HepG2 (cell line): ENCODE measurements around the gene IL27RA. TPM values are rescaled to one million over a fixed set of nuclear protein-coding genes. Genes with fewer than 3 reads are reported as not detected.
A peak's percentile ranks its signal among the peaks of the same experiment; 100 is the strongest.

ENCODE experiments used
- KDM6A ChIP-seq: IDR thresholded peaks from 2 replicates; pipeline ENCODE4 v1.6.1; 2016; ENCODE audit warnings: low read depth
- NFE2 ChIP-seq: sonication (generic); formaldehyde crosslinking; IDR thresholded peaks from 2 replicates; pipeline ENCODE4 v1.4.0; 2020; ENCODE audit warnings: missing genetic modification reagents
- NR2F6 ChIP-seq, 2 experiments: IDR thresholded peaks; 2 replicates each; pipeline ENCODE4 v1.6.1; 2016; ENCODE audit warnings: antibody characterized with exemption in 1 of 2, mild to moderate bottlenecking in 1 of 2
- U2AF2 ChIP-seq: fragments of 200-400 bp; formaldehyde crosslinking; IDR thresholded peaks from 2 replicates; pipeline ENCODE4 v1.6.1; 2017; ENCODE audit warnings: low read depth, mild to moderate bottlenecking, low read length
- ZNF572 ChIP-seq: sonication (generic); formaldehyde crosslinking; IDR thresholded peaks from 2 replicates; pipeline ENCODE4 v1.5.1; 2020; ENCODE audit warnings: mild to moderate bottlenecking, missing genetic modification reagents
- ZNF790 ChIP-seq: sonication (generic); formaldehyde crosslinking; IDR thresholded peaks from 2 replicates; pipeline ENCODE4 v1.8.0; 2022; ENCODE audit warnings: missing genetic modification reagents, mild to moderate bottlenecking, borderline replicate concordance
- polyA plus RNA-seq, 8 experiments: library from polyadenylated mRNA; depleted of rRNA in 3 of 8; stranded (reverse) in 7 of 8; unstranded in 1 of 8; fragments of >200 nt; fragmentation: Illumina TruSeq in 4 of 8; extraction: Trizol in 4 of 8; gene quantifications; 2 replicates each; pipeline versions ENCODE4 v1.2.1 to v1.2.3, GENCODE V29; 2011 to 2016; ENCODE audit warnings: low read depth in 4 of 8, missing spikeins in 1 of 8, mixed read lengths in 1 of 8; ENCODE audit not compliant: insufficient read depth in 1 of 8
- total RNA-seq, 5 experiments: library from RNA; depleted of rRNA; stranded (reverse); fragments of >200 nt; fragmentation: Illumina TruSeq; extraction: Trizol; gene quantifications; 2 replicates each; pipeline ENCODE4 v1.2.3, GENCODE V29; 2016; ENCODE audit warnings: low read depth in 1 of 5
- TF ChIP-seq, protein P1 (sequence below): sonication (generic); formaldehyde crosslinking; IDR thresholded peaks from 2 replicates; pipeline ENCODE4 v1.4.0; 2020; ENCODE audit warnings: missing genetic modification reagents; ENCODE audit errors: not compliant biosample characterization
- TF ChIP-seq, protein P2 (sequence below), 2 experiments: sonication (generic) in 1 of 2; formaldehyde crosslinking in 1 of 2; IDR thresholded peaks; 2 replicates each; pipeline versions ENCODE4 v1.6.1 to v1.9.0; 2014 to 2022; ENCODE audit warnings: antibody characterized with exemption in 1 of 2, borderline replicate concordance in 1 of 2, inconsistent platforms in 1 of 2, low read depth in 1 of 2, missing genetic modification reagents in 1 of 2

Gene IL27RA
- total and polyA plus RNA-seq, 2 of the 13 experiments (the other 11 are each of a cell fraction or from before 2014, with no cell fraction given), result 3.5 to 8.1 TPM

DNA sequence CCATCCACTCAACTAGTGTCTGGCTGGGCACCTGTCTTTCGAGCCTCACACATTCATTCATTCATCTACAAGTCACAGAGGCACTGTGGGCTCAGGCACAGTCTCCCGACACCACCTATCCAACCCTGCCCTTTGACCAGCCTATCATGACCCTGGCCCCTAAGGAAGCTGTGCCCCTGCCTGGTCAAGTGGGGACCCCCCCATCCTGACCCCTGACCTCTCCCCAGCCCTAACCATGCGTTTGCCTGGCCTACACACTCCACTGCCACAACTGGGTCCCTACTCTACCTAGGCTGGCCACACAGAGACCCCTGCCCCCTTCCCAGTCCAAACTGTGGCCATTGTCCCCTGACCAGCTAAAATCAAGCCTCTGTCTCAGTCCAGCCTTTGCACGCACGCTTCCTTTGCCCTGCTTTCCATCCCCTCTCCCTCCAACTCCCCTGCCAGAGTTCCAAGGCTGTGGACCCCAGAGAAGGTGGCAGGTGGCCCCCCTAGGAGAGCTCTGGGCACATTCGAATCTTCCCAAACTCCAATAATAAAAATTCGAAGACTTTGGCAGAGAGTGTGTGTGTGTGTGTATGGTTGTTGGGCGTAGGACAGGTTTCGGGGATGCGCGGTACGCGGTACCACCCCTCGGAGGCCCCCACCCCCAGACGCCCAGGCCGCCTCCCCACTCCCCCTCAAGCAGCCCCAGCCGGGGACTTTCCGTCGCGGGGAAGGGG lies 404 bp upstream of the IL27RA start (continued):
- TF ChIP-seq KDM6A (CRISPR knock-in tag) (no peak), NR2F6 (IDR thresholded peaks at IDR 0.05) (peak; percentile 66; the same call in 1 of the 2 replicates), NR2F6 (CRISPR knock-in tag; IDR thresholded peaks at IDR 0.05) (no peak), ZNF572 (CRISPR knock-in tag) (0 out of 2 replicates have a peak, but pooled peaks have one; percentile 56), NFE2 (no peak), U2AF2 (no peak), ZNF790 (CRISPR knock-in tag) (no peak)
- TF ChIP-seq, protein P1, sequence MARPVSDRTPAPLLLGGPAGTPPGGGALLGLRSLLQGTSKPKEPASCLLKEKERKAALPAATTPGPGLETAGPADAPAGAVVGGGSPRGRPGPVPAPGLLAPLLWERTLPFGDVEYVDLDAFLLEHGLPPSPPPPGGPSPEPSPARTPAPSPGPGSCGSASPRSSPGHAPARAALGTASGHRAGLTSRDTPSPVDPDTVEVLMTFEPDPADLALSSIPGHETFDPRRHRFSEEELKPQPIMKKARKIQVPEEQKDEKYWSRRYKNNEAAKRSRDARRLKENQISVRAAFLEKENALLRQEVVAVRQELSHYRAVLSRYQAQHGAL (CRISPR knock-in tag), result no peak
- TF ChIP-seq, protein P2, sequence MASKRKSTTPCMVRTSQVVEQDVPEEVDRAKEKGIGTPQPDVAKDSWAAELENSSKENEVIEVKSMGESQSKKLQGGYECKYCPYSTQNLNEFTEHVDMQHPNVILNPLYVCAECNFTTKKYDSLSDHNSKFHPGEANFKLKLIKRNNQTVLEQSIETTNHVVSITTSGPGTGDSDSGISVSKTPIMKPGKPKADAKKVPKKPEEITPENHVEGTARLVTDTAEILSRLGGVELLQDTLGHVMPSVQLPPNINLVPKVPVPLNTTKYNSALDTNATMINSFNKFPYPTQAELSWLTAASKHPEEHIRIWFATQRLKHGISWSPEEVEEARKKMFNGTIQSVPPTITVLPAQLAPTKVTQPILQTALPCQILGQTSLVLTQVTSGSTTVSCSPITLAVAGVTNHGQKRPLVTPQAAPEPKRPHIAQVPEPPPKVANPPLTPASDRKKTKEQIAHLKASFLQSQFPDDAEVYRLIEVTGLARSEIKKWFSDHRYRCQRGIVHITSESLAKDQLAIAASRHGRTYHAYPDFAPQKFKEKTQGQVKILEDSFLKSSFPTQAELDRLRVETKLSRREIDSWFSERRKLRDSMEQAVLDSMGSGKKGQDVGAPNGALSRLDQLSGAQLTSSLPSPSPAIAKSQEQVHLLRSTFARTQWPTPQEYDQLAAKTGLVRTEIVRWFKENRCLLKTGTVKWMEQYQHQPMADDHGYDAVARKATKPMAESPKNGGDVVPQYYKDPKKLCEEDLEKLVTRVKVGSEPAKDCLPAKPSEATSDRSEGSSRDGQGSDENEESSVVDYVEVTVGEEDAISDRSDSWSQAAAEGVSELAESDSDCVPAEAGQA (IDR thresholded peaks at IDR 0.05; ENCODE audit: low read depth), result no peak
- TF ChIP-seq, protein P2 (CRISPR knock-in tag; IDR thresholded peaks at IDR 0.05; ENCODE audit: borderline replicate concordance), result no peak
